Body of pancreas (tissue), 4 donors: ENCODE data around the gene RASL11A.
"Not testable (repeated sequence)": the region's sequence is repeated elsewhere in the genome, so short reads cannot be mapped to it uniquely, and the experiment has no call there.

Experiments
- POLR2A ChIP-seq, 3 donors: fragments of 450-650 bp; IDR thresholded peaks; one replicate each; pipeline ENCODE4 v1.6.1; 2016; ENCODE audit warnings: antibody characterized with exemption in 3 of 3, mild to moderate bottlenecking in 2 of 3
- TF ChIP-seq, protein P1 (sequence below), 7 experiments: fragments of 450-650 bp in 4 of 7; fragments of 200-600 bp in 3 of 7; sonication (generic) in 3 of 7; IDR thresholded peaks; one replicate each; pipeline ENCODE4 v1.5.1; 2016 to 2019; ENCODE audit warnings: antibody characterized with exemption in 7 of 7

DNA sequence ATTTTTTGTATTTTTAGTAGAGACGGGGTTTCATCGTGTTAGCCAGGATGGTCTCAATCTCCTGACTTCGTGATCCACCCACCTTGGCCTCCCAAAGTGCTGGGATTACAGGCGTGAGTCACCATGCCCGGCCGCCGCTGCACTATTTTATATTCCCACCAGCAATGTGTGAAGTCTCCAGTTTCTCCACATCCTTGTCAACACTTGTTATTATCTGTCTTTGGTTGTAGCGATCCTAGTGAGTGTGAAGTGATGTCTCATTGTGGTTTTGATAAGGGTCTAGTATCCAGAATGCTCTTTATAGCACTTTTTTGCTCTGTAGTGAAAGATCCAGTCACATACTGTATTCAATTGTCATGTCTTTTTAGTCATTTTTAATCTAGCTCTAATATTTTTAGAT is 21.3 kb downstream of the RASL11A start:
- TF ChIP-seq, protein P1, sequence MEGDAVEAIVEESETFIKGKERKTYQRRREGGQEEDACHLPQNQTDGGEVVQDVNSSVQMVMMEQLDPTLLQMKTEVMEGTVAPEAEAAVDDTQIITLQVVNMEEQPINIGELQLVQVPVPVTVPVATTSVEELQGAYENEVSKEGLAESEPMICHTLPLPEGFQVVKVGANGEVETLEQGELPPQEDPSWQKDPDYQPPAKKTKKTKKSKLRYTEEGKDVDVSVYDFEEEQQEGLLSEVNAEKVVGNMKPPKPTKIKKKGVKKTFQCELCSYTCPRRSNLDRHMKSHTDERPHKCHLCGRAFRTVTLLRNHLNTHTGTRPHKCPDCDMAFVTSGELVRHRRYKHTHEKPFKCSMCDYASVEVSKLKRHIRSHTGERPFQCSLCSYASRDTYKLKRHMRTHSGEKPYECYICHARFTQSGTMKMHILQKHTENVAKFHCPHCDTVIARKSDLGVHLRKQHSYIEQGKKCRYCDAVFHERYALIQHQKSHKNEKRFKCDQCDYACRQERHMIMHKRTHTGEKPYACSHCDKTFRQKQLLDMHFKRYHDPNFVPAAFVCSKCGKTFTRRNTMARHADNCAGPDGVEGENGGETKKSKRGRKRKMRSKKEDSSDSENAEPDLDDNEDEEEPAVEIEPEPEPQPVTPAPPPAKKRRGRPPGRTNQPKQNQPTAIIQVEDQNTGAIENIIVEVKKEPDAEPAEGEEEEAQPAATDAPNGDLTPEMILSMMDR (IDR thresholded peaks at IDR 0.05) = not testable (repeated sequence)
- TF ChIP-seq POLR2A (IDR thresholded peaks at IDR 0.05) = not testable (repeated sequence)
